Colonic mucosa (tissue), 4 donors: ENCODE measurements around the gene ELOA. TPM values are rescaled to one million over a fixed set of nuclear protein-coding genes. Genes with fewer than 3 reads are reported as not detected.

Experiments
- DNase-seq: peaks from one replicate; pipeline ENCODE4 v3.0.0-alpha.2; 2020
- H3K27ac ChIP-seq: fragments of 200-600 bp; one replicate; pipeline ENCODE4 v1.8.0; 2021
- H3K27me3 ChIP-seq: fragments of 200-600 bp; one replicate; pipeline ENCODE4 v1.8.0; 2021
- H3K36me3 ChIP-seq: fragments of 200-600 bp; one replicate; pipeline ENCODE4 v1.8.0; 2021
- H3K4me1 ChIP-seq: fragments of 200-600 bp; one replicate; pipeline ENCODE4 v1.8.0; 2021; ENCODE audit warnings: mild to moderate bottlenecking
- H3K4me3 ChIP-seq: fragments of 200-600 bp; one replicate; pipeline ENCODE4 v1.8.0; 2021
- H3K9ac ChIP-seq, 2 donors: one replicate each; pipeline ENCODE4 v1.7.0; 2013; ENCODE audit warnings: control low read depth in 2 of 2, low read depth in 2 of 2, low read length in 2 of 2
- H3K9me3 ChIP-seq: fragments of 200-600 bp; one replicate; pipeline ENCODE4 v1.8.0; 2021
- CTCF ChIP-seq: fragments of 200-600 bp; IDR thresholded peaks from one replicate; pipeline ENCODE4 v1.8.0; 2022; ENCODE audit warnings: antibody characterized with exemption, mild to moderate bottlenecking
- intact Hi-C: fragments of 100-400 bp; cut with DNase I; formaldehyde crosslinking; loops from one replicate; pipeline ENCODE4 v1.14.1; 2022
- total RNA-seq, 2 donors: library from RNA; stranded (reverse); fragmentation: NEBNext Ultra II Directional in 1 of 2; extraction: Animal tissue kit (Norgen Biotek cat#: 25700) in 1 of 2; gene quantifications; one replicate each; pipeline ENCODE4 v1.2.1, GENCODE V29; 2021
- donor health status: healthy.
- donor health status: DM: no; HTN: no; CAD: no.
- donor health status: DM: no; HTN: no; CAD: no.

ELOA gene
- total RNA-seq, 2 donors from 2014 or later = 32.6 to 33.0 TPM

- intact Hi-C loops = no loop called here
- H3K9me3 ChIP-seq = no peaks in the 10 kb centered on the region
- TF ChIP-seq CTCF = no peak
- no peaks in the 10 kb centered on the region for H3K27me3 ChIP-seq
- H3K36me3 ChIP-seq = no peaks in the 10 kb centered on the region
- no peak overlapping the region for H3K27ac ChIP-seq
- no peak overlapping the region for H3K9ac ChIP-seq
- no peaks in the 10 kb centered on the region for H3K4me1 ChIP-seq
- DNase-seq = no peak
- no peak overlapping the region for H3K4me3 ChIP-seq
These were observed 41.6 kb downstream of the ELOA start for GRCh38 chr1:23784846-23785245.

GRCh38 chr1:23787701-23788100 is 44.4 kb downstream of the ELOA start:
- peaks cover 11% of the 10 kb centered on the region for H3K4me1 ChIP-seq
- no peak for DNase-seq
- no peak overlapping the region for H3K4me3 ChIP-seq
- intact Hi-C loops = no loop called here
- no peak for TF ChIP-seq CTCF
- H3K9ac ChIP-seq = no peak overlapping the region
- no peaks in the 10 kb centered on the region for H3K9me3 ChIP-seq
- H3K27me3 ChIP-seq = no peaks in the 10 kb centered on the region
- no peaks in the 10 kb centered on the region for H3K36me3 ChIP-seq
- no peak overlapping the region for H3K27ac ChIP-seq

GRCh38 chr1:23788695-23789094 is 45.4 kb downstream of the ELOA start:
- Histone ChIP-seq H3K9me3 (no peaks in the 10 kb centered on the region), H3K36me3 (no peaks in the 10 kb centered on the region), H3K27ac (no peak overlapping the region), H3K4me3 (no peak overlapping the region), H3K4me1 (peaks cover 11% of the 10 kb centered on the region), H3K27me3 (no peaks in the 10 kb centered on the region), H3K9ac (no peak overlapping the region)
- intact Hi-C loops = no loop called here
- no peak for TF ChIP-seq CTCF
- no peak for DNase-seq

- DNase-seq = peak; percentile 95
- no peaks in the 10 kb centered on the region for H3K27me3 ChIP-seq
- intact Hi-C loops = no loop called here
- H3K4me3 ChIP-seq = peak within 1 kb of the TSS; percentile 84
- H3K4me1 ChIP-seq = peaks cover 11% of the 10 kb centered on the region
- TF ChIP-seq CTCF = no peak
- H3K9me3 ChIP-seq = no peaks in the 10 kb centered on the region
- H3K9ac ChIP-seq = peak within 1 kb of the TSS; percentile 91 to 95
- peak within 1 kb of the TSS; percentile 42 for H3K27ac ChIP-seq
- peaks cover 3% of the 10 kb centered on the region for H3K36me3 ChIP-seq
These were observed 47.6 kb downstream of the ELOA start, which contains the start of gene LYPLA2 for GRCh38 chr1:23790696-23791515. LYPLA2 (plus strand) TSS chr1:23791145; CDS start chr1:23792683, 1,538 bp downstream.

GRCh38 chr1:23791516-23792047 is 48.3 kb downstream of the ELOA start:
- peak overlapping the region; percentile 91 to 95 for H3K9ac ChIP-seq
- H3K27me3 ChIP-seq = no peaks in the 10 kb centered on the region
- H3K4me1 ChIP-seq = peaks cover 11% of the 10 kb centered on the region
- no peak for TF ChIP-seq CTCF
- peak overlapping the region; percentile 84 for H3K4me3 ChIP-seq
- DNase-seq = peak; percentile 61
- peaks cover 4% of the 10 kb centered on the region for H3K36me3 ChIP-seq
- intact Hi-C loops = no loop called here
- peak overlapping the region; percentile 42 for H3K27ac ChIP-seq
- no peaks in the 10 kb centered on the region for H3K9me3 ChIP-seq
